22Rv1 (cell line): Measurements from ENCODE around the gene XPO4.

Source experiments
- H3K27ac ChIP-seq: fragments of 450-650 bp; 2 replicates; pipeline ENCODE4 v1.5.1; 2017
- ZFX ChIP-seq: fragments of 450-650 bp; IDR thresholded peaks from 2 replicates; pipeline ENCODE4 v1.6.1; 2017; ENCODE audit warnings: antibody characterized with exemption, borderline replicate concordance
- TF ChIP-seq, protein P1 (sequence below): fragments of 450-650 bp; IDR thresholded peaks from 2 replicates; pipeline ENCODE4 v1.5.1; 2017; ENCODE audit warnings: mild to moderate bottlenecking

XPO4 gene

DNA sequence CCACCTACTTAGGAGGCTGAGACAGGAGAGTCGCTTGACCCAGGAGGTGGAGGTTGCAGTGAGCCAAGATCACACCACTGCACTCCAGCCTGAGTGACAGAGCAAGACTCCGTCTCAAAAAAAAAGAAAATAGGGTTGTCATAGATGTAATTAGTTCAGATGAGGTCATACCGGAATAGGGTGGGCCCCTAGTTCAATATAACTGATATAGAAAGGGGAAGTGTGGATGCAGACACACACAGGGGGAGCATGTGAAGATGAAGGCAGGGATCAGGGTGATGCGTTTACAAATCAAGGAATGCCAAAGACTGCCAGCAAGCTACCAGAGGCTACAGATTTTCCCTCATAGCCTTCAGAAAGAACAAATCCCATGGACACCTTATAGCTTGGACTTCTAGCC, 104.5 kb downstream of the XPO4 start:
- TF ChIP-seq, protein P1, sequence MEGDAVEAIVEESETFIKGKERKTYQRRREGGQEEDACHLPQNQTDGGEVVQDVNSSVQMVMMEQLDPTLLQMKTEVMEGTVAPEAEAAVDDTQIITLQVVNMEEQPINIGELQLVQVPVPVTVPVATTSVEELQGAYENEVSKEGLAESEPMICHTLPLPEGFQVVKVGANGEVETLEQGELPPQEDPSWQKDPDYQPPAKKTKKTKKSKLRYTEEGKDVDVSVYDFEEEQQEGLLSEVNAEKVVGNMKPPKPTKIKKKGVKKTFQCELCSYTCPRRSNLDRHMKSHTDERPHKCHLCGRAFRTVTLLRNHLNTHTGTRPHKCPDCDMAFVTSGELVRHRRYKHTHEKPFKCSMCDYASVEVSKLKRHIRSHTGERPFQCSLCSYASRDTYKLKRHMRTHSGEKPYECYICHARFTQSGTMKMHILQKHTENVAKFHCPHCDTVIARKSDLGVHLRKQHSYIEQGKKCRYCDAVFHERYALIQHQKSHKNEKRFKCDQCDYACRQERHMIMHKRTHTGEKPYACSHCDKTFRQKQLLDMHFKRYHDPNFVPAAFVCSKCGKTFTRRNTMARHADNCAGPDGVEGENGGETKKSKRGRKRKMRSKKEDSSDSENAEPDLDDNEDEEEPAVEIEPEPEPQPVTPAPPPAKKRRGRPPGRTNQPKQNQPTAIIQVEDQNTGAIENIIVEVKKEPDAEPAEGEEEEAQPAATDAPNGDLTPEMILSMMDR = no peak
- no peak for TF ChIP-seq ZFX
- no peak overlapping the region for H3K27ac ChIP-seq

DNA sequence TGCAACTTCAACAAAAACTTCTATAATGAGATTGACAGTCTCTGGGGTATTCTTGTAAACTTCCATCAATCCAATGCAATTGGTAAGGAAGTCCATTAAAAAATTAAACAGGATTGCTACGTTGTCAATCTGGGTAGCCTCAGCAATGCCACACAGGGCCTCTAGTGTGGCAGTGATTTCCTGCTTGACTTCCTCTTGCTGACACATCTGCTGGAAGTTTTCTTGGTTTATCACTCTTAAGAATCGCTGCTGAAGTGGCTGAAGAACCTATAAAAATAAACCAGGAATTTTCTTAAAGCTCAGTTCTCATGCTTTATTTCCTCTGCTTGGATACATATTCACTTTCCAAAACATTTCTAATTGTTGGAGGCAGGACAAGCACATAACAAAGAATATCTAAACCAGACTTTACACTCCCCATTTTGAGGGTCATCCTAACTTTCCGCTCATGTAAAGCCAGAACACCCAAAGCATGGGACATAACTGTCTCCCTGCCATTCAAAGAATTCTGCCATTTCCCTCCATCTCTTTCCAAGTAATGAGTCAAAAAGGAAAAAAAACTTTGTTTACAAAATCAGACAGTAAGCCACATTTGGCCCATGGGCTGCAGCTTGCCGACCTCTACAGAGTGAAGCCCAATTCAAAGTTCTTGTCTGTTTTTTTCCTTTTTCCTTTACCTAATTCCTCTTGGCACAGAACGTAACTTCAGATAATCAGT, 105.6 kb downstream of the XPO4 start:
- no peak overlapping the region for H3K27ac ChIP-seq

GRCh38 chr13:20789665-20790064, 112.9 kb downstream of the XPO4 start:
- TF ChIP-seq, protein P1 = no peak
- TF ChIP-seq ZFX = no peak
- peak overlapping the region; percentile 16; the same call in 1 of the 2 replicates for H3K27ac ChIP-seq

More for the DNA sequence above, 105.6 kb downstream of the XPO4 start:
- TF ChIP-seq, protein P1 = no peak
- no peak for TF ChIP-seq ZFX

- TF ChIP-seq, protein P1 = no peak
- no peak for TF ChIP-seq ZFX
Observed at GRCh38 chr13:20788312-20788711, 114.2 kb downstream of the XPO4 start.

GRCh38 chr13:20787180-20787579, 115.4 kb downstream of the XPO4 start:
- H3K27ac ChIP-seq = no peak overlapping the region
- no peak for TF ChIP-seq ZFX

More at GRCh38 chr13:20788312-20788711, 114.2 kb downstream of the XPO4 start:
- H3K27ac ChIP-seq = no peak overlapping the region

GRCh38 chr13:20782116-20782708, 120.3 kb downstream of the XPO4 start:
- no peak overlapping the region for H3K27ac ChIP-seq
- TF ChIP-seq, protein P1 = no peak
- no peak for TF ChIP-seq ZFX

DNA sequence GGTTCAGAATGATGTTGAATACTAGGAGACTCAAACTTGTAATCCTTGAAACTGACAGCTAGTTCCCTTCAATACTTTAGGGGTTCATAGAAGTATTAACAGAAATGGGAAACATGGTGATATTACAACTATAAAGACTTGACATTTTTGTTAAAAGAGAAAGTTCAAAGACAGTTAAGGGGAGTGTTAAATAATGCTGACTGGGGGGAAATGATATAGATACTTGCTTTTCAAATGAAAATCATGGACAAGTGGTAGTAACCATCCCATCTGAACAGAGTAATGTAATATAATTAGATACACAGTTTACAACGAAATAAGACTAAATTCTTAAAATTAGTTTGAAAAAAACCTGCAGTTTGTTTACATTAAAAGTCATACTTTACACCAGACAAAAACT, 122.2 kb downstream of the XPO4 start:
- H3K27ac ChIP-seq = no peak overlapping the region
- no peak for TF ChIP-seq ZFX

DNA sequence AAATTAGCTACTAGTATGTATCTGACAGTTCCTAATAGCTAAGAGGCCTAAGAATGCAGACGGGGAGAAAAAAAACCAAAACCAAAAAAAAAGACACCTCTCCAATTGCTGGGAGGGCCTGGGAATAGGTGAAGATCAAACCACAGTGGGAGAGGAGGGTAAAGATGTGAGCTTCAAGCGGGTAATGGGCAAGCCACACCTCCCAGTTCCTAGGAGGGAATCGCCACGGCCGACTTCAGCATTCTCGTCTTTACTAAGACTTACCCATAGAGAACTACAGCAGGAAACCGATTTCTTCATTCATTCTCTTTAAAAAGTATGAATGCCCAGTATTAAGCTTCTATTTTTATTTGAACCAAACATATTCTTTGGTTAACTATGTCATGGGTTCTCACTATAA, 123.1 kb downstream of the XPO4 start:
- no peak overlapping the region for H3K27ac ChIP-seq
- TF ChIP-seq ZFX = no peak
- TF ChIP-seq, protein P1 = no peak
